ENCODE results near the gene LINGO4.

GRCh38 chr1:151851886-151852285 lies 46.7 kb upstream of the LINGO4 start:
- TF ChIP-seq CTCF (IDR thresholded peaks at IDR 0.05), result no peak
- TF ChIP-seq POLR2A (IDR thresholded peaks at IDR 0.05), result no peak
